GM12878 (cell line): Measurements from ENCODE around the gene ISLR2. TPM values are rescaled to one million over a fixed set of nuclear protein-coding genes. Genes with fewer than 3 reads are reported as not detected.

Source experiments
- FOXM1 ChIP-seq: IDR thresholded peaks from 2 replicates; pipeline ENCODE4 v1.6.1; 2012; ENCODE audit warnings: low read depth, mild to moderate bottlenecking, inconsistent platforms, low read length, moderate library complexity
- NFIC ChIP-seq: IDR thresholded peaks from 2 replicates; pipeline ENCODE4 v1.6.1; 2012; ENCODE audit warnings: low read depth, mild to moderate bottlenecking, inconsistent platforms, low read length, moderate library complexity
- SPI1 ChIP-seq: IDR thresholded peaks from 2 replicates; pipeline ENCODE4 v1.6.1; 2011; ENCODE audit warnings: low read depth, mild to moderate bottlenecking, low read length, moderate library complexity, borderline replicate concordance; ENCODE audit not compliant: insufficient read depth
- SRF ChIP-seq, 2 experiments: IDR thresholded peaks; 2 replicates each; pipeline ENCODE4 v1.6.1; 2011; ENCODE audit warnings: low read depth in 2 of 2, low read length in 2 of 2, mild to moderate bottlenecking in 1 of 2, moderate library complexity in 1 of 2
- YBX1 ChIP-seq: fragments of 450-650 bp; IDR thresholded peaks from 2 replicates; pipeline ENCODE4 v1.6.1; 2016; ENCODE audit warnings: antibody characterized with exemption
- ZBTB11 ChIP-seq: fragments of 450-650 bp; formaldehyde crosslinking; IDR thresholded peaks from 2 replicates; pipeline ENCODE4 v1.5.0; 2022; ENCODE audit warnings: mild to moderate bottlenecking, missing genetic modification characterization
- polyA plus RNA-seq, 11 experiments: library from polyadenylated mRNA; depleted of rRNA in 4 of 11; unstranded in 6 of 11; stranded (reverse) in 5 of 11; fragments of >200 nt; fragmentation: Nextera tagmentation in 4 of 11; fragmentation: Illumina TruSeq in 1 of 11; extraction: Ambion mirVana in 4 of 11; extraction: Trizol in 1 of 11; gene quantifications; 1 replicate in 1 of 11; 2 replicates in 10 of 11; pipeline versions ENCODE4 v1.2.1 to v1.2.3, GENCODE V29; 2011 to 2016; ENCODE audit warnings: inconsistent platforms in 2 of 11, missing spikeins in 2 of 11, low read depth in 1 of 11
- total RNA-seq, 4 experiments: library from RNA; depleted of rRNA in 3 of 4; stranded (reverse); fragments of >200 nt in 3 of 4; fragmentation: Illumina TruSeq in 1 of 4; extraction: Trizol in 1 of 4; gene quantifications; 2 replicates each; pipeline versions ENCODE4 v1.2.1 to v1.2.3, GENCODE V29; 2013 to 2021

Gene ISLR2
- total and polyA plus RNA-seq, 10 of the 15 experiments (the other 5 are each of a cell fraction or from before 2014, with no cell fraction given): 0.04 to 0.21 (median 0.07) TPM; not detected in 4

- peak in 1 of 2 experiments; percentile 33; a peak in 1 of 4 replicates for TF ChIP-seq SRF (IDR thresholded peaks at IDR 0.05; ENCODE audit: low read depth in 2 of 2, low read length in 2 of 2)
- TF ChIP-seq YBX1: no peak
- TF ChIP-seq ZBTB11 (CRISPR knock-in tag): no peak
- peak; percentile 73; the same call in 1 of the 2 replicates for TF ChIP-seq NFIC
- TF ChIP-seq SPI1: no peak
- TF ChIP-seq FOXM1: 0 out of 2 replicates have a peak, but pooled peaks have one; percentile 52
Observed at GRCh38 chr15:74157868-74158827, 27.8 kb downstream of the ISLR2 start (continued).
